ENCODE data around the gene PTX4.
"Not testable (repeated sequence)": the region's sequence is repeated elsewhere in the genome, so short reads cannot be mapped to it uniquely, and the experiment has no call there.

PTX4 gene

GRCh38 chr16:1470481-1471251 lies 18.1 kb downstream of the PTX4 start:
- no peak for DNase-seq (ENCODE audit: low read depth)
- TF ChIP-seq CTCF (IDR thresholded peaks at IDR 0.05; ENCODE audit: insufficient read depth, low read depth, low read length, missing control alignments), result no peak
- H3K4me3 ChIP-seq (ENCODE audit: low read length), result no peak overlapping the region

- no peak for DNase-seq (ENCODE audit: low read depth)
- H3K4me3 ChIP-seq (ENCODE audit: low read length), result no peak overlapping the region
- TF ChIP-seq CTCF (IDR thresholded peaks at IDR 0.05; ENCODE audit: insufficient read depth, low read depth, low read length, missing control alignments), result no peak
Measured at GRCh38 chr16:1469693-1470201, 19.0 kb downstream of the PTX4 start.

- not testable (repeated sequence) for H3K4me3 ChIP-seq (ENCODE audit: low read length); DNase-seq (ENCODE audit: low read depth)
Measured at GRCh38 chr16:1469141-1469540, 19.6 kb downstream of the PTX4 start.

- no peak for TF ChIP-seq CTCF (IDR thresholded peaks at IDR 0.05; ENCODE audit: insufficient read depth, low read depth, low read length, missing control alignments)
- DNase-seq (ENCODE audit: low read depth), result no peak
- no peak overlapping the region for H3K4me3 ChIP-seq (ENCODE audit: low read length)
Measured at GRCh38 chr16:1468426-1468810, 20.3 kb downstream of the PTX4 start.

GRCh38 chr16:1466968-1467521 lies 21.7 kb downstream of the PTX4 start:
- H3K4me3 ChIP-seq (ENCODE audit: low read length), result no peak overlapping the region
- no peak for DNase-seq (ENCODE audit: low read depth)
- TF ChIP-seq CTCF (IDR thresholded peaks at IDR 0.05; ENCODE audit: insufficient read depth, low read depth, low read length, missing control alignments), result no peak

- H3K4me3 ChIP-seq (ENCODE audit: low read length), result no peak overlapping the region
- TF ChIP-seq CTCF (IDR thresholded peaks at IDR 0.05; ENCODE audit: insufficient read depth, low read depth, low read length, missing control alignments), result no peak
- DNase-seq (ENCODE audit: low read depth), result no peak
Measured at GRCh38 chr16:1466054-1466453, 22.7 kb downstream of the PTX4 start.

- no peak for DNase-seq (ENCODE audit: low read depth)
- TF ChIP-seq CTCF (IDR thresholded peaks at IDR 0.05; ENCODE audit: insufficient read depth, low read depth, low read length, missing control alignments), result no peak
- H3K4me3 ChIP-seq (ENCODE audit: low read length), result no peak overlapping the region
Measured at GRCh38 chr16:1465567-1465915, 23.2 kb downstream of the PTX4 start.
